Panc1 (cell line): ENCODE results near the gene ATP8B1. TPM values are rescaled to one million over a fixed set of nuclear protein-coding genes. Genes with fewer than 3 reads are reported as not detected.

Experiments
- ATAC-seq: fragments of 200-7000 bp; cut with Tn5 transposase; 2 replicates; pipeline ENCODE4 v1.9.1; 2020; ENCODE audit warnings: mild to moderate bottlenecking, moderate library complexity
- BruUV-seq: library from RNA; stranded (reverse); fragments of 400-500 nt; replicated peaks from 2 replicates; lab custom pipeline; 2021; lab: Mats Ljungman, UMichigan
- CTCF ChIA-PET: fragments of 300-600 bp; sonication (Branson Sonifier 250); formaldehyde crosslinking; loops from one replicate; lab custom pipeline; 2022; ENCODE audit warnings: antibody characterized with exemption; lab: Charles Lee
- POLR2A ChIA-PET: fragments of 300-600 bp; sonication (Branson Sonifier 250); formaldehyde crosslinking; loops from one replicate; lab custom pipeline; 2022; ENCODE audit warnings: antibody characterized with exemption; lab: Charles Lee
- DNase-seq: peaks from one replicate; pipeline ENCODE4 v3.0.0-alpha.2; 2010; ENCODE audit warnings: low read depth, low spot score
- H3K27ac ChIP-seq: 2 replicates; pipeline ENCODE4 v1.5.1; 2011; ENCODE audit warnings: mild to moderate bottlenecking, low read length, inconsistent platforms
- H3K27me3 ChIP-seq: fragments of 200-500 bp; sonication (Bioruptor generic); 2 replicates; pipeline ENCODE4 v1.6.0; 2014; ENCODE audit warnings: low read length, inconsistent platforms; ENCODE audit not compliant: control insufficient read depth, insufficient read depth
- H3K36me3 ChIP-seq: fragments of 200-500 bp; sonication (Bioruptor generic); 2 replicates; pipeline ENCODE4 v1.5.1; 2014; ENCODE audit warnings: inconsistent platforms, mild to moderate bottlenecking, low read length, moderate library complexity; ENCODE audit not compliant: control insufficient read depth, insufficient read depth
- H3K4me1 ChIP-seq: 2 replicates; pipeline ENCODE4 v1.5.1; 2011; ENCODE audit warnings: inconsistent platforms, mild to moderate bottlenecking, low read length, moderate library complexity; ENCODE audit not compliant: control insufficient read depth, insufficient read depth
- H3K4me3 ChIP-seq, 2 experiments: 2 replicates each; pipeline ENCODE4 v1.5.1; 2011 to 2012; ENCODE audit warnings: low read depth in 2 of 2, low read length in 2 of 2, mild to moderate bottlenecking in 2 of 2, inconsistent platforms in 1 of 2, moderate library complexity in 1 of 2
- H3K9me3 ChIP-seq: fragments of 200-500 bp; sonication (Bioruptor generic); 2 replicates; pipeline ENCODE4 v1.5.1; 2014; ENCODE audit warnings: low read depth, mild to moderate bottlenecking, inconsistent platforms, low read length, moderate library complexity; ENCODE audit not compliant: control insufficient read depth, insufficient read depth
- POLR2AphosphoS5 ChIP-seq: IDR thresholded peaks from 2 replicates; pipeline ENCODE4 v1.6.1; 2012; ENCODE audit warnings: mild to moderate bottlenecking, low read depth, low read length, moderate library complexity
- SIN3A ChIP-seq: IDR thresholded peaks from 2 replicates; pipeline ENCODE4 v1.6.1; 2012; ENCODE audit warnings: low read depth, mild to moderate bottlenecking, low read length, moderate library complexity, borderline replicate concordance; ENCODE audit not compliant: insufficient read depth
- TCF7L2 ChIP-seq: IDR thresholded peaks from 2 replicates; pipeline ENCODE4 v1.6.1; 2011; ENCODE audit warnings: mild to moderate bottlenecking, low read depth, low read length, inconsistent platforms
- in situ Hi-C: cut with HindIII; loops from 2 replicates; pipeline ENCODE4 v1.10.0; 2016; ENCODE audit warnings: low sequenced_read_pairs, low pct_unique_long_range_greater_than_20kb
- intact Hi-C: fragments of 100-400 bp; cut with micrococcal nuclease; formaldehyde crosslinking; loops from one replicate; pipeline ENCODE4 v1.10.0; 2022; ENCODE audit not compliant: unreplicated experiment
- total RNA-seq: library from RNA; stranded (reverse); gene quantifications from one replicate; pipeline ENCODE4 v1.2.1, GENCODE V29; 2021; ENCODE audit not compliant: unreplicated experiment
- TF ChIP-seq, protein P1 (sequence below): fragments of 450-650 bp; IDR thresholded peaks from 2 replicates; pipeline ENCODE4 v1.5.1; 2017; ENCODE audit warnings: mild to moderate bottlenecking
- TF ChIP-seq, protein P2 (sequence below), 2 experiments: IDR thresholded peaks; 2 replicates each; pipeline ENCODE4 v1.6.1; 2011 to 2012; ENCODE audit warnings: low read depth in 2 of 2, control low read depth in 1 of 2, low read length in 1 of 2, mild to moderate bottlenecking in 1 of 2, moderate library complexity in 1 of 2; ENCODE audit not compliant: insufficient read depth in 1 of 2

Gene ATP8B1
- total RNA-seq, 1 experiment from 2014 or later: 12.5 TPM

DNA sequence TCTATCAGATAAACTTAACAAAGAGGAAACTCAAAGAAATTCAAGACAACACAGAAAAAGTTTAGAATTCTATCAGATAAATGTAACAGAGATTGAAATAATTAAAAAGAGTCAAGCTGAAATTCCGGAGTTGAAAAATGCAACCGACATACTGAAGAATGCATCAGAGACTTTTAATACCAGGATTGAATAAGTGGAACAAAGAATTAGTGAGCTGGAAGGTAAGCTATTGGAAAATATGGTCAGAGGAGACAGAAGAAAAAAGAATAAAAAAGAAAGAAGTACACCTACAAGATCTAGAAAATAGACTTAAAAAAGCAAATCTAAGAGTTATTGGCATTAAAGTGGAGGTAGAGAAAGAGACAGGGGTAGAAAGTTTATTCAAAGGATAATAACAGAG lies 88.0 kb downstream of the ATP8B1 start:
- intact Hi-C loops: no loop called here
- H3K4me1 ChIP-seq: peaks cover 8% of the 10 kb centered on the region
- no peak overlapping the region for H3K4me3 ChIP-seq
- no peaks in the 10 kb centered on the region for H3K27me3 ChIP-seq
- POLR2A ChIA-PET: no interaction called here
- DNase-seq (no peak), ATAC-seq (no peak)
- BruUV-seq: no TSS peak
- H3K36me3 ChIP-seq: no peaks in the 10 kb centered on the region
- H3K27ac ChIP-seq: no peak overlapping the region
- no peak for TF ChIP-seq SIN3A
- no peak for TF ChIP-seq TCF7L2
- TF ChIP-seq, protein P1, sequence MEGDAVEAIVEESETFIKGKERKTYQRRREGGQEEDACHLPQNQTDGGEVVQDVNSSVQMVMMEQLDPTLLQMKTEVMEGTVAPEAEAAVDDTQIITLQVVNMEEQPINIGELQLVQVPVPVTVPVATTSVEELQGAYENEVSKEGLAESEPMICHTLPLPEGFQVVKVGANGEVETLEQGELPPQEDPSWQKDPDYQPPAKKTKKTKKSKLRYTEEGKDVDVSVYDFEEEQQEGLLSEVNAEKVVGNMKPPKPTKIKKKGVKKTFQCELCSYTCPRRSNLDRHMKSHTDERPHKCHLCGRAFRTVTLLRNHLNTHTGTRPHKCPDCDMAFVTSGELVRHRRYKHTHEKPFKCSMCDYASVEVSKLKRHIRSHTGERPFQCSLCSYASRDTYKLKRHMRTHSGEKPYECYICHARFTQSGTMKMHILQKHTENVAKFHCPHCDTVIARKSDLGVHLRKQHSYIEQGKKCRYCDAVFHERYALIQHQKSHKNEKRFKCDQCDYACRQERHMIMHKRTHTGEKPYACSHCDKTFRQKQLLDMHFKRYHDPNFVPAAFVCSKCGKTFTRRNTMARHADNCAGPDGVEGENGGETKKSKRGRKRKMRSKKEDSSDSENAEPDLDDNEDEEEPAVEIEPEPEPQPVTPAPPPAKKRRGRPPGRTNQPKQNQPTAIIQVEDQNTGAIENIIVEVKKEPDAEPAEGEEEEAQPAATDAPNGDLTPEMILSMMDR: no peak
- no peak for TF ChIP-seq POLR2AphosphoS5
- TF ChIP-seq, protein P2, sequence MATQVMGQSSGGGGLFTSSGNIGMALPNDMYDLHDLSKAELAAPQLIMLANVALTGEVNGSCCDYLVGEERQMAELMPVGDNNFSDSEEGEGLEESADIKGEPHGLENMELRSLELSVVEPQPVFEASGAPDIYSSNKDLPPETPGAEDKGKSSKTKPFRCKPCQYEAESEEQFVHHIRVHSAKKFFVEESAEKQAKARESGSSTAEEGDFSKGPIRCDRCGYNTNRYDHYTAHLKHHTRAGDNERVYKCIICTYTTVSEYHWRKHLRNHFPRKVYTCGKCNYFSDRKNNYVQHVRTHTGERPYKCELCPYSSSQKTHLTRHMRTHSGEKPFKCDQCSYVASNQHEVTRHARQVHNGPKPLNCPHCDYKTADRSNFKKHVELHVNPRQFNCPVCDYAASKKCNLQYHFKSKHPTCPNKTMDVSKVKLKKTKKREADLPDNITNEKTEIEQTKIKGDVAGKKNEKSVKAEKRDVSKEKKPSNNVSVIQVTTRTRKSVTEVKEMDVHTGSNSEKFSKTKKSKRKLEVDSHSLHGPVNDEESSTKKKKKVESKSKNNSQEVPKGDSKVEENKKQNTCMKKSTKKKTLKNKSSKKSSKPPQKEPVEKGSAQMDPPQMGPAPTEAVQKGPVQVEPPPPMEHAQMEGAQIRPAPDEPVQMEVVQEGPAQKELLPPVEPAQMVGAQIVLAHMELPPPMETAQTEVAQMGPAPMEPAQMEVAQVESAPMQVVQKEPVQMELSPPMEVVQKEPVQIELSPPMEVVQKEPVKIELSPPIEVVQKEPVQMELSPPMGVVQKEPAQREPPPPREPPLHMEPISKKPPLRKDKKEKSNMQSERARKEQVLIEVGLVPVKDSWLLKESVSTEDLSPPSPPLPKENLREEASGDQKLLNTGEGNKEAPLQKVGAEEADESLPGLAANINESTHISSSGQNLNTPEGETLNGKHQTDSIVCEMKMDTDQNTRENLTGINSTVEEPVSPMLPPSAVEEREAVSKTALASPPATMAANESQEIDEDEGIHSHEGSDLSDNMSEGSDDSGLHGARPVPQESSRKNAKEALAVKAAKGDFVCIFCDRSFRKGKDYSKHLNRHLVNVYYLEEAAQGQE (IDR thresholded peaks at IDR 0.05; ENCODE audit: insufficient read depth in 1 of 2, low read depth in 2 of 2, low read length in 1 of 2): no peak
- CTCF ChIA-PET: no interaction called here
- in situ Hi-C loops: no loop called here
- no peaks in the 10 kb centered on the region for H3K9me3 ChIP-seq

DNA sequence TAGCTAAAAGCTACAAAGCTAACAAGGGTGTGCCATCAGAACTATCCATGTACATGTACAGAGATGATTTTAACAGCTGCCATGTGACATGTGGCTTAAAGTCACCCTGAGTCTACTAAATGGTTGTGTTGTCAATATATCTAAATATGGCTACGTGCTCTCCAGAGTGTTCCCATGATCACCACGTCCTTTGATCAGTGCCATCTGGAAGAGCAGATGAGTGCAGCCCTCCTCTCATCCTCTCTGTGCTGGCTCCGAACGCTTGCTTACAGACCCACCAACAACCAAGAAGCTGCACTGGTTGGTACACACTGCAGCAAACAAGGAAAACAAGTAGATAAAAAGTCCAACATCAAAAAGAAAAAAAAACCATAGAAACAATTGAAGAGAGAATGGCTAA lies 92.9 kb downstream of the ATP8B1 start:
- DNase-seq (no peak), ATAC-seq (no peak)
- H3K27ac ChIP-seq: no peak overlapping the region
- H3K4me1 ChIP-seq: peaks cover 16% of the 10 kb centered on the region
- no peaks in the 10 kb centered on the region for H3K36me3 ChIP-seq
- in situ Hi-C loops: no loop called here
- intact Hi-C loops: no loop called here
- ChIA-PET POLR2A (no interaction called here), CTCF (no interaction called here)
- no peaks in the 10 kb centered on the region for H3K27me3 ChIP-seq
- no peaks in the 10 kb centered on the region for H3K9me3 ChIP-seq
- no TSS peak for BruUV-seq
- no peak for TF ChIP-seq SIN3A
- no peak for TF ChIP-seq TCF7L2
- TF ChIP-seq, protein P2 (IDR thresholded peaks at IDR 0.05; ENCODE audit: insufficient read depth in 1 of 2, low read depth in 2 of 2, low read length in 1 of 2): no peak
- TF ChIP-seq, protein P1: no peak
- no peak for TF ChIP-seq POLR2AphosphoS5
- no peak overlapping the region for H3K4me3 ChIP-seq
